KMS-11 (cell line): ENCODE data around the gene YKT6.

Experiments
- H2AFZ ChIP-seq: fragments of 200-600 bp; sonication (generic); 2 replicates; pipeline ENCODE4 v1.6.1; 2016; ENCODE audit warnings: antibody characterized with exemption, mixed run types, low read depth
- H3K27ac ChIP-seq: fragments of 200-600 bp; sonication (generic); 2 replicates; pipeline ENCODE4 v1.6.1; 2016; ENCODE audit warnings: mild to moderate bottlenecking, mixed run types
- H3K27me3 ChIP-seq: fragments of 200-600 bp; sonication (generic); 2 replicates; pipeline ENCODE4 v1.6.1; 2017; ENCODE audit warnings: mild to moderate bottlenecking, low read depth, mixed run types, moderate library complexity; ENCODE audit not compliant: insufficient read depth
- H3K36me3 ChIP-seq: fragments of 200-600 bp; sonication (generic); 2 replicates; pipeline ENCODE4 v1.6.1; 2017; ENCODE audit warnings: mild to moderate bottlenecking, mixed run types; ENCODE audit not compliant: insufficient read depth
- H3K4me1 ChIP-seq: fragments of 200-600 bp; sonication (generic); 2 replicates; pipeline ENCODE4 v1.6.1; 2016; ENCODE audit warnings: mild to moderate bottlenecking, low read depth, mixed run types; ENCODE audit not compliant: poor library complexity, severe bottlenecking
- H3K4me2 ChIP-seq: fragments of 200-600 bp; sonication (generic); 2 replicates; pipeline ENCODE4 v1.7.0; 2016; ENCODE audit warnings: mild to moderate bottlenecking, mixed run types
- H3K4me3 ChIP-seq: fragments of 200-600 bp; sonication (generic); IDR thresholded peaks from 2 replicates; pipeline ENCODE4 v1.6.1; 2017; ENCODE audit warnings: low read depth, low read length, mixed read lengths; ENCODE audit not compliant: insufficient read depth
- H3K79me2 ChIP-seq: fragments of 200-600 bp; sonication (generic); 2 replicates; pipeline ENCODE4 v1.6.1; 2016; ENCODE audit warnings: low read depth, mixed run types; ENCODE audit not compliant: insufficient read depth
- H3K9ac ChIP-seq: fragments of 200-600 bp; sonication (generic); 2 replicates; pipeline ENCODE4 v1.6.1; 2016; ENCODE audit warnings: mild to moderate bottlenecking, mixed run types
- H4K20me1 ChIP-seq: fragments of 200-600 bp; sonication (generic); 2 replicates; pipeline ENCODE4 v1.6.1; 2016; ENCODE audit warnings: mild to moderate bottlenecking, mixed run types; ENCODE audit not compliant: insufficient read depth
- TF ChIP-seq, protein P1 (sequence below): fragments of 200-600 bp; sonication (generic); conservative IDR thresholded peaks from 2 replicates; pipeline ENCODE4 v1.6.1; 2017; ENCODE audit warnings: low read depth, mild to moderate bottlenecking, antibody characterized with exemption, low read length, moderate library complexity, mixed read lengths

The YKT6 gene

DNA sequence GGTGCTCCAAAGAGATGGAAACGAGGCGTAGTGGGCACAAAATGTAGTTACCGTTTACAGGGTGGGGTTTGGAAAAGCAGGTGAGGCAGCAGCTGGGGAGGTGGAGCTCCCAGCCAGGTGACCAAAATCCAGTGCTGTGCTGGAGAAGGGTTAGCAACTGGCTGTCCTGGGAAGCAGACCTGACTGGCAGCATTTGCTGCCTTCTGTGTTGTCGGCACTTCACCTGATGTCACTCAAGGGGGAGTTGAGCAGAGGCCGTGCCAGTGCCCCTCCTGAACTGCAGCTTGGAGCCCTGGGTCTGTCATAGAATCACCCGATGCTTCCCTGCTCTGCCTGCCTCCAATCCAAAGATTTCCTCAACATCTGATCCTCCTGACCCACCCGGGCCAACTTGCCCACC lies 24.3 kb upstream of the YKT6 start:
- H3K9ac ChIP-seq = no peak overlapping the region
- H3K27ac ChIP-seq = no peak overlapping the region
- no peaks in the 10 kb centered on the region for H3K79me2 ChIP-seq
- no peaks in the 10 kb centered on the region; the same call in 1 of the 2 replicates for H3K27me3 ChIP-seq
- no peaks in the 10 kb centered on the region for H4K20me1 ChIP-seq
- H3K36me3 ChIP-seq = no peaks in the 10 kb centered on the region
- no peaks in the 10 kb centered on the region for H3K4me1 ChIP-seq
- no peak overlapping the region for H2AFZ ChIP-seq
- TF ChIP-seq, protein P1, sequence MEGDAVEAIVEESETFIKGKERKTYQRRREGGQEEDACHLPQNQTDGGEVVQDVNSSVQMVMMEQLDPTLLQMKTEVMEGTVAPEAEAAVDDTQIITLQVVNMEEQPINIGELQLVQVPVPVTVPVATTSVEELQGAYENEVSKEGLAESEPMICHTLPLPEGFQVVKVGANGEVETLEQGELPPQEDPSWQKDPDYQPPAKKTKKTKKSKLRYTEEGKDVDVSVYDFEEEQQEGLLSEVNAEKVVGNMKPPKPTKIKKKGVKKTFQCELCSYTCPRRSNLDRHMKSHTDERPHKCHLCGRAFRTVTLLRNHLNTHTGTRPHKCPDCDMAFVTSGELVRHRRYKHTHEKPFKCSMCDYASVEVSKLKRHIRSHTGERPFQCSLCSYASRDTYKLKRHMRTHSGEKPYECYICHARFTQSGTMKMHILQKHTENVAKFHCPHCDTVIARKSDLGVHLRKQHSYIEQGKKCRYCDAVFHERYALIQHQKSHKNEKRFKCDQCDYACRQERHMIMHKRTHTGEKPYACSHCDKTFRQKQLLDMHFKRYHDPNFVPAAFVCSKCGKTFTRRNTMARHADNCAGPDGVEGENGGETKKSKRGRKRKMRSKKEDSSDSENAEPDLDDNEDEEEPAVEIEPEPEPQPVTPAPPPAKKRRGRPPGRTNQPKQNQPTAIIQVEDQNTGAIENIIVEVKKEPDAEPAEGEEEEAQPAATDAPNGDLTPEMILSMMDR = no peak
- H3K4me2 ChIP-seq = no peak overlapping the region
- H3K4me3 ChIP-seq = no peak overlapping the region

GRCh38 chr7:44177570-44178131 lies 23.1 kb upstream of the YKT6 start:
- TF ChIP-seq, protein P1 = no peak
- no peak overlapping the region for H3K4me3 ChIP-seq
- no peaks in the 10 kb centered on the region for H3K79me2 ChIP-seq
- no peaks in the 10 kb centered on the region for H3K4me1 ChIP-seq
- no peak overlapping the region for H3K4me2 ChIP-seq
- H3K9ac ChIP-seq = no peak overlapping the region
- H3K27me3 ChIP-seq = no peaks in the 10 kb centered on the region; the same call in 1 of the 2 replicates
- H4K20me1 ChIP-seq = no peaks in the 10 kb centered on the region
- H2AFZ ChIP-seq = no peak overlapping the region
- no peak overlapping the region for H3K27ac ChIP-seq
- no peaks in the 10 kb centered on the region for H3K36me3 ChIP-seq

GRCh38 chr7:44180631-44181030 lies 20.1 kb upstream of the YKT6 start:
- no peak overlapping the region for H3K9ac ChIP-seq
- H3K4me3 ChIP-seq = no peak overlapping the region
- no peaks in the 10 kb centered on the region for H3K36me3 ChIP-seq
- no peak overlapping the region for H2AFZ ChIP-seq
- H4K20me1 ChIP-seq = no peaks in the 10 kb centered on the region
- H3K4me1 ChIP-seq = no peaks in the 10 kb centered on the region
- H3K79me2 ChIP-seq = no peaks in the 10 kb centered on the region
- H3K27me3 ChIP-seq = no peaks in the 10 kb centered on the region
- TF ChIP-seq, protein P1 = no peak
- H3K4me2 ChIP-seq = no peak overlapping the region
- H3K27ac ChIP-seq = no peak overlapping the region

DNA sequence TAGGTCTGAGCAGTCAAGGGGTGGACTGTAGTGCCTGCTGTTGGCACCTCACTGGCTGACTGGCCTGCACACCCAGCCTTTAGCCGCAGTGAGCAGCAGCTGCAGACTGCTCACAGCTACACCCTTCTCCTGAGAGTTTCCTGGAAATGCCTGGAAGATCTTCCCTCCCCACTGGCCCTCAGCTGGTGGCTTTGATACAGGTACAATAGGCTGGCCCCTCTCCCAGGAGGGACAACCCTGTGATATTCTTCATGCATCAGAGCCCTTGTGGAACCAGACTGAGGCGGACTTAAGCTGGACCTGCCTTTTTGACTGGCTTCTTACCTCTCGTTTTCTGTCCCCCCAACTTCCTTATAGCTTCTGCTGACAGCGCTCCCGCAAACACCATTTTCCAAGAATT lies 18.0 kb upstream of the YKT6 start:
- Histone ChIP-seq H3K4me1 (no peaks in the 10 kb centered on the region), H4K20me1 (no peaks in the 10 kb centered on the region), H3K4me2 (no peak overlapping the region), H3K27me3 (no peaks in the 10 kb centered on the region), H3K9ac (no peak overlapping the region), H2AFZ (no peak overlapping the region), H3K79me2 (no peaks in the 10 kb centered on the region), H3K27ac (no peak overlapping the region), H3K36me3 (no peaks in the 10 kb centered on the region), H3K4me3 (no peak overlapping the region)
- TF ChIP-seq, protein P1 = no peak
